Nephron progenitor cell (in vitro differentiated cells): ENCODE data around the gene RAVER2.

Experiments
- DNase-seq: peaks from one replicate; pipeline ENCODE4 v3.0.0; 2021
- H3K27ac Mint-ChIP-seq: 2 replicates; pipeline ENCODE4 v1.8.0; 2021; ENCODE audit warnings: mild to moderate bottlenecking, moderate library complexity, mixed read lengths
- H3K27me3 Mint-ChIP-seq: 2 replicates; pipeline ENCODE4 v1.8.0; 2021; ENCODE audit warnings: mild to moderate bottlenecking, low read depth, mixed read lengths; ENCODE audit not compliant: poor library complexity
- H3K36me3 Mint-ChIP-seq: 2 replicates; pipeline ENCODE4 v1.8.0; 2021; ENCODE audit warnings: low read depth, mixed read lengths
- H3K4me1 Mint-ChIP-seq: 2 replicates; pipeline ENCODE4 v1.8.0; 2021; ENCODE audit warnings: mixed read lengths
- H3K4me3 Mint-ChIP-seq: 2 replicates; pipeline ENCODE4 v1.8.0; 2021; ENCODE audit warnings: mild to moderate bottlenecking, moderate library complexity, mixed read lengths
- H3K9me3 Mint-ChIP-seq: 2 replicates; pipeline ENCODE4 v1.8.0; 2021; ENCODE audit warnings: mild to moderate bottlenecking, moderate library complexity, mixed read lengths
- TF ChIP-seq, protein P1 (sequence below): fragments of 200-600 bp; sonication (generic); IDR thresholded peaks from 2 replicates; pipeline ENCODE4 v1.5.0; 2021; ENCODE audit warnings: antibody characterized with exemption

RAVER2 gene

DNA sequence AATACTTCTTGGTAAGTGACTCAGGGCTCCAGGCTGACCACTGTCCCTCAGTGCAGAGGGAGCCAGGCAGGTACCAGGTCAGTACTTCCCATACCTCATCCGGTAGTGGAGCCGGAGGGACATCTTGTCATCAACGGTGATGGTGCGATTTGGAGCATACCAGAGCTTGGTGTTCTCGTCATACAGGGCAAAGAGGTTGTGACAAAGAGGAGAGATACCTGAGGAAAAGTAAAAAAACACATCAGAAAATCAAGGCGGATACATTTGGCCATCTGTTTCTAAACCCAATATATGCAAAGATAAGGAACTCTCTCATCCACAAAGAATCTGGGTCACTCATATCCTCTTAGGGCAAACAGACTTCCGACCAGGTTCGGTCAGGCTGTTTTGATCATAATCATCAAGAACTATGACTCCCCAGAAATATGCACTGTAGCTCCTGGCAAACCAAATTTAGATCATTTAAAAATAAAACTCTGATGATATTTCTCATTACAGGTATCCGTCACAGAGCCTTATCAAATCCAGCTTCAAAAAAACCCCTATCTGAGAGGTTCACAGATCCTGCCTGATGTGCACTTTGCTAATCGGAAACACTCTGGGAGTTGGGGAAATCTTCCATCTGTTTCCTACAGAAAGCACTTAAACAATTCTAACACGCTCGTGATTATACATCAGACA lies 134.2 kb downstream of the RAVER2 start:
- peaks cover 15% of the 10 kb centered on the region for H3K4me1 Mint-ChIP-seq

GRCh38 chr1:64880449-64880848 lies 135.6 kb downstream of the RAVER2 start:
- no peak for DNase-seq
- H3K36me3 Mint-ChIP-seq = peaks cover 4% of the 10 kb centered on the region
- H3K9me3 Mint-ChIP-seq = no peaks in the 10 kb centered on the region
- peaks cover 15% of the 10 kb centered on the region for H3K4me1 Mint-ChIP-seq
- peaks cover 3% of the 10 kb centered on the region for H3K27me3 Mint-ChIP-seq
- TF ChIP-seq, protein P1, sequence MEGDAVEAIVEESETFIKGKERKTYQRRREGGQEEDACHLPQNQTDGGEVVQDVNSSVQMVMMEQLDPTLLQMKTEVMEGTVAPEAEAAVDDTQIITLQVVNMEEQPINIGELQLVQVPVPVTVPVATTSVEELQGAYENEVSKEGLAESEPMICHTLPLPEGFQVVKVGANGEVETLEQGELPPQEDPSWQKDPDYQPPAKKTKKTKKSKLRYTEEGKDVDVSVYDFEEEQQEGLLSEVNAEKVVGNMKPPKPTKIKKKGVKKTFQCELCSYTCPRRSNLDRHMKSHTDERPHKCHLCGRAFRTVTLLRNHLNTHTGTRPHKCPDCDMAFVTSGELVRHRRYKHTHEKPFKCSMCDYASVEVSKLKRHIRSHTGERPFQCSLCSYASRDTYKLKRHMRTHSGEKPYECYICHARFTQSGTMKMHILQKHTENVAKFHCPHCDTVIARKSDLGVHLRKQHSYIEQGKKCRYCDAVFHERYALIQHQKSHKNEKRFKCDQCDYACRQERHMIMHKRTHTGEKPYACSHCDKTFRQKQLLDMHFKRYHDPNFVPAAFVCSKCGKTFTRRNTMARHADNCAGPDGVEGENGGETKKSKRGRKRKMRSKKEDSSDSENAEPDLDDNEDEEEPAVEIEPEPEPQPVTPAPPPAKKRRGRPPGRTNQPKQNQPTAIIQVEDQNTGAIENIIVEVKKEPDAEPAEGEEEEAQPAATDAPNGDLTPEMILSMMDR = no peak
- no peak overlapping the region for H3K27ac Mint-ChIP-seq
- no peak overlapping the region for H3K4me3 Mint-ChIP-seq

More for the DNA sequence above, 134.2 kb downstream of the RAVER2 start:
- no peak overlapping the region for H3K27ac Mint-ChIP-seq
- DNase-seq = no peak
- H3K36me3 Mint-ChIP-seq = peaks cover 4% of the 10 kb centered on the region
- TF ChIP-seq, protein P1 = no peak
- no peak overlapping the region for H3K4me3 Mint-ChIP-seq
- H3K27me3 Mint-ChIP-seq = peaks cover 3% of the 10 kb centered on the region
- no peaks in the 10 kb centered on the region for H3K9me3 Mint-ChIP-seq

DNA sequence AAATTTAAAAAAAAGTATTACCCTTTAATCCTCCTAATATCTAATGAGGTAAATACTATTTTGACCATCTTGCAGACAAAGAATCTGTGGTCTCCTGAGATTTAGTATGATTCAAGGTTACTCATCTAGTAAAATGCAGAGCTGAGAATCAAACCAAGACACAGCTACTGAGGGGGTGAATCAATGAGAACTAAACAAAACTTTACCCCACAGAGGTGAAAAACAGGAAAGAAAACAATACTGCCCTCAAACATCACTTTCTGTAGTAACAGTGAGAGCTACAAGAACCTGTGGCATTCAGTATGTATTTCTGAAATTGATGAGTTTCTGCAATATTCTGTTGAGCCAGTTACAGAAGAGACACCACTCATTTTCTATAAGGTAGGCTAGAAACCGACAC lies 136.4 kb downstream of the RAVER2 start:
- peaks cover 15% of the 10 kb centered on the region for H3K4me1 Mint-ChIP-seq
- no peaks in the 10 kb centered on the region for H3K36me3 Mint-ChIP-seq

More for the DNA sequence above, 136.4 kb downstream of the RAVER2 start:
- DNase-seq = no peak
- Mint-ChIP-seq H3K27ac (no peak overlapping the region), H3K27me3 (no peaks in the 10 kb centered on the region), H3K4me3 (no peak overlapping the region), H3K9me3 (no peaks in the 10 kb centered on the region)
- TF ChIP-seq, protein P1 = no peak
